HG02610 (cell line): ENCODE results near the gene CABP2.
"Not testable (repeated sequence)": the region's sequence is repeated elsewhere in the genome, so short reads cannot be mapped to it uniquely, and the experiment has no call there.

Experiments
- ATAC-seq: cut with Tn5 transposase; IDR thresholded peaks from one replicate; pipeline ENCODE4 v1.9.1; 2021; ENCODE audit warnings: mild to moderate bottlenecking, moderate library complexity; ENCODE audit not compliant: unreplicated experiment

Gene CABP2

DNA sequence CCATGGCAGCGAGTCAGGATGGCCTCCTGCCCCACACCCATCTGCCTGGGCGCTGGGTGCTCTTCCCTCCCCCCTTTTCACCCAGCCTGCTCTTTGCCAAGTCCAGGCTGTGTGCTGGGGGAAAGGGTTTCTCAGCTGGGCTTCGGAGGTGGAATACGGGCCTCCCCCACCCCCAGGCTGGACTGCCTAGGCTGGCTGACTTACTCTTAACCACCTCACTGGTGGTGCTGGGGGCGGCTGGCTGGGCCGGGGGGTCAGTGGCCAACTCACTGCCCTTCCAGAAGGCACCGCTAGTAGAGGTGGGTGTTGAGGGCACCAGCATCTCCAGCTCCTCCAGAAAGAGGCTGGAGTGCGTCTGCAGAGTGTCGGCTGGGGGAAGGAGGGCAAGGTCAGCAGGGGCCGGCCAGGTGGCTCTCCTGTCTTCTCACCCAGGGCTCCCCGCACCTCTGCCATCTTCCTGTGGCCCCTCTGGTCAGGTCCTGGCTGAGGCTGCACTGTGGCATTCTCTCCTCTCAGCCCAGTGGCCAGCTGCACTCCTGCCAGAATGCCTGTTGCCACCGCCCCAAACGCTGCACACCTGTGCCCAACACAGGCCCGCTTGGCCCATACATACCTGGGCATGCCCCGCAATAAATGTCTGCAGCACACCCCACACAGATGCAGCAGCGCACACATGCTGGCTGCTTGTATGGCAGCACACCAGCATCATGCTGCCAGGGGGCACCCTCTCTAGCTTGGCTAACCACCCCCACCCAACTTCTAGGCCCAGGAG lies 27.8 kb downstream of the CABP2 start:
- ATAC-seq, result no peak

- no peak for ATAC-seq
These were observed 28.6 kb downstream of the CABP2 start for GRCh38 chr11:67494371-67495233.

DNA sequence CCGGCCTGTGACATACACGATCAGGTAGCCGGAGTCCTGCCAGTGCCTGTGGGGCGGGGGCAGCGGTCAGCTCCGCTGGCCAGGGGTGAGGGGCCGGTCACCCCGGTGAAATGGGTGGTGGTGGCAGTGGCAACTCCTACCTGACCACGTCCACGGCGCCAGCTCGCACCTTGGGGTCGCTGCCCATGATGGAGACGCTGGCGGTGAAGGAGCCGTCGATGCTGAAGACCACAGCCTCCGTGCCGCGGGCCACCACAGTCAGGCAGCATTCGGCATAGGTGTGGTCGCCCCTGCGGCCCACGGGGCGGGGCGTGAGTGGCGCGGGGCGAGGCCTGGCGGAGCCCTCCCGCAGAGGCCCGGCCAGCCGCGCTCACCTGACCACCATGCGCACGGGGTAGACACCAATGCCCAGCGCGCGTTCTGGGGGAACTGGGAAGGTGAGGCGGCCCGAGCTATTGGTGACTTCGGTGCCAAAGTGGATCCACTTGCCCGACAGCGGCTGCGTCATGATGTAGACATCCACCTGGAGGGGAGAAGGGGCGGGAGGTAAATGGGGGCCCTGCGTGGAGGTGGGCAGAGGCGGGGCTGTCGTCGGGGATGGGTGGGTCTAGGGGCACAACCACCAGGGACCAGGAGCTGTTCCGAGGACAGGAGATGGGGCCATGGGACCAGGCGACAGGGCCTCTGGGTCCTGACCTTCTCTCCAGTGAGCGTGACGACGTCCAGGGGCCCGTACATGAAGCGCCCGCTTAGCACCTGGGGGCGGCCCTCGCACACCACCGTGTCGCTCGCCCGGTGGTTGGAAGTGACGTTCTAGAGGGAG lies 29.5 kb downstream of the CABP2 start:
- ATAC-seq, result no peak

DNA sequence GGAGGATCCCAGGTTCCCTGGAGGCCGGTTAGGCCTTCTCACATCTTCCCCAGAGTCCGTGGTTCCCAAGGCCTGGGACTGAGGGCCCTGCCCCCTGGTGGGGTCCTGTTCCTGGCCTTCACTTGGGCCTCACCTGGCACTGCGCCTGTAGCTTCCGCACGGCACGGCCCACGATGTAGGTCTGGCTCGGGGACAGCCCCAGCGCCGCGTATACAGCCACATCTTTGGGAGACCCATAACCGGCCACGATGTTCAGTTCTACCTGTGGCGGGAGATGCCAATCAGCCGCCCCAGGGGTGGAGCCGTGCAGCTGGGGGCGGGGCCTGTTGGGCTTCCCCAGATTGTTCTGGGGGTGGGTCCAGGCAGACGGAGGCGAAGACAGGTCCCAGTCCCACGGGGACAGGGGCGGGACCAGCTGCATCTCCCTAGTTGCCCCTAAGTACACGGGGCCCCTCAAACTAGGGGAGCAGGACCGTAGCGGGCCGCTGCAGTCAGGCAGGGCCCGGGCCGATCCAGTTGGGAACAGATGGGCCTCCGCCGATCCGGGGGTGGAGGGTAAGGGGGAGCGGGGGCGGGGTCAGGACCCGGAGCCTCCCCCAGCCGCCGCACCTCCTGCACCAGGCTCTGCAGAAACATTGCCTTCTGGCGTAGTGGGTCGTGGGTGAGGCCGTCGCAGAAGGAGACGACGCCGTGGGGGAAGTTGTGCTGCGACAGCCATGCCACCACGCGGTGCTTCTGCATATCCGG lies 30.3 kb downstream of the CABP2 start:
- no peak for ATAC-seq

DNA sequence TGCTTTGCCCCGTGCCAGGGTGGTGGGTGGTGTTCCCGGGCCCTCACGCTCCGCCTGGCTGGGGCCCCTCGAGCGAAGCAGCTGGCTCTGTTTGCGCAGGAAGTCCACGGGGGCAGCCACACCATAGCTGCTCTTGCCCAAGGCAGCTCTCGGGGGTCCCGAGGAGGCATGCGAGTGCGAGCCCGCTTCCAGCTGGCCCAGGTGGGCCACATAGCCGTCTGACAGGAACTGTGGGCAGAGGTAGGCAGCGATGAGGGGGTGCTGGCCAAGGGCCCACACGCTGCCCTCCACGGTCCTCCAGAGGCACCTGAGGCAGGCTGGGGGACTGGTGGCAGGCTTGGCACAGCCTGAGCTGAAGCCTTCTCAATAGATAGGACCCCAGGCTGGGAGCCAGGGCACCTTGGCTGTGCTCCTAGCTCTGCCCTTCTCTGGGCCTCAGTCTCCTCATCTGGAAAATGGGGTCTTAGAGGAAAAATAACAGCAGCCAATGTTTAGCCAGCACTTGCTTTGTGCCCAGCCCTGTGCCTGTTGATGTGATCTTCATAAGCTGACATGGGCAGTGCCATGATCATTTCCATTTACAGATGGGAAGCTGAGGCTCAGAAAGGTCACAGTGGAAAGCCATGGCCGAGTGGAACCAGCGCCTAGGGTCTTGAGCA lies 31.0 kb downstream of the CABP2 start:
- no peak for ATAC-seq

- ATAC-seq, result no peak
These were observed 31.8 kb downstream of the CABP2 start for GRCh38 chr11:67491276-67492068.

DNA sequence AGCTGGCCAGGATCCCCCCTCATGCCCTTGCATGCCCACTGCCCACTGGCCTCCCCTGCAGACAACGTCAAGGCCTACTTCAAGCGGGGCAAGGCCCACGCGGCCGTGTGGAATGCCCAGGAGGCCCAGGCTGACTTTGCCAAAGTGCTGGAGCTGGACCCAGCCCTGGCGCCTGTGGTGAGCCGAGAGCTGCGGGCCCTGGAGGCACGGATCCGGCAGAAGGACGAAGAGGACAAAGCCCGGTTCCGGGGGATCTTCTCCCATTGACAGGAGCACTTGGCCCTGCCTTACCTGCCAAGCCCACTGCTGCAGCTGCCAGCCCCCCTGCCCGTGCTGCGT lies 32.5 kb downstream of the CABP2 start:
- ATAC-seq, result no peak

DNA sequence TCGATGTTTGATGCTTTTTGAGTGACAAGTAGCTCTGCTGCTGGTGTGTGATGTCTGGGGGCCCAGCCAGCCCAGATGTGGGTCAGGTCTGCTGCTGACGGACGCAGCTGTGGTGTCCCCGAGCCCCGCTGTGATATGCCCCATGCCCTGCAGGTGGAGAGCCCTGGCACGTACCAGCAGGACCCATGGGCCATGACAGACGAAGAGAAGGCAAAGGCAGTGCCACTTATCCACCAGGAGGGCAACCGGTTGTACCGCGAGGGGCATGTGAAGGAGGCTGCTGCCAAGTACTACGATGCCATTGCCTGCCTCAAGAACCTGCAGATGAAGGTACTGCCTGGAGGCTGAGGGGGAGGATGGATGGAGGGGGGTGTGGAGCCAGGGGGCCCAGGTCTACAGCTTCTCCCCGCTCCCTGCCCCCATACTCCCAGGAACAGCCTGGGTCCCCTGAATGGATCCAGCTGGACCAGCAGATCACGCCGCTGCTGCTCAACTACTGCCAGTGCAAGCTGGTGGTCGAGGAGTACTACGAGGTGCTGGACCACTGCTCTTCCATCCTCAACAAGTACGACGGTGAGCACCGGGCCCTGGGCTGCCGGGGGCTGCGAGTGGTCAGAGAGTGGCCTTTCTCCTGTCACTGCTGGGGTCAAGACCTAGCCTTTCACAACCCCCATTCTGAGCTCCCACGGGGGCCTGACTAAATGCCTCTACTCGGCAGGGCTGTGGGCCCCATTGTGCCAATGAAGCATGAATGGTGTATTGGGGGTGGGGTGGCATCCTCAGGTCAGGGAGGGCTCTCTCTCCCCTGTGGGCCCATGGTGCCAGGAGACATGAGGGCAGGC lies 33.1 kb downstream of the CABP2 start:
- no peak for ATAC-seq

DNA sequence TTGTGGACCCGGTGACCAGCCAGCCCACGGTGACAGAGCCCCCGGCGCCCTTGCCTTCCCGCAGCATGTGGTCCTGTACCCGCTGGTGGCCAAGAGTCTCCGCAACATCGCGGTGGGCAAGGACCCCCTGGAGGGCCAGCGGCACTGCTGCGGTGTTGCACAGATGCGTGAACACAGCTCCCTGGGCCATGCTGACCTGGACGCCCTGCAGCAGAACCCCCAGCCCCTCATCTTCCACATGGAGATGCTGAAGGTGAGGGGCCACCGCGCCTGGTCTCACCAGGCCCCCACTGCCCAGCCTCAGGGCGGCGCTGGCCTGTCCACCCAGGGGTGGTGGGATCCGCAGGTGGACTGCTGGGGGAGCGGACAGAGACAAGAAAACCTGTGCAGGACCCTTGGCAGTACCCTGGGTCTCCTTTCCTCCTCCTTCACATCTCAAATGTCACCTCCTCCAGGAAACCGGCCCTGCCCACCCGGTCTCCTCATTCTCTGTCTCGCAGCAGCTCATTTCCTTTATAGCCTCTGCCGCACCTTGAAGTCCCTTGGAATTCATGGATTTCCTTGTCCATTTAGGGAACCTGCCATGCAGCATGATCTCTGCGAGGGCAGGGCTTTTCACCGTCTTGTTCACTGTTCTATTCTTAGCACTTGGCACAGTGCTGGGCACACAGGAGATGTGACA lies 33.9 kb downstream of the CABP2 start:
- no peak for ATAC-seq

DNA sequence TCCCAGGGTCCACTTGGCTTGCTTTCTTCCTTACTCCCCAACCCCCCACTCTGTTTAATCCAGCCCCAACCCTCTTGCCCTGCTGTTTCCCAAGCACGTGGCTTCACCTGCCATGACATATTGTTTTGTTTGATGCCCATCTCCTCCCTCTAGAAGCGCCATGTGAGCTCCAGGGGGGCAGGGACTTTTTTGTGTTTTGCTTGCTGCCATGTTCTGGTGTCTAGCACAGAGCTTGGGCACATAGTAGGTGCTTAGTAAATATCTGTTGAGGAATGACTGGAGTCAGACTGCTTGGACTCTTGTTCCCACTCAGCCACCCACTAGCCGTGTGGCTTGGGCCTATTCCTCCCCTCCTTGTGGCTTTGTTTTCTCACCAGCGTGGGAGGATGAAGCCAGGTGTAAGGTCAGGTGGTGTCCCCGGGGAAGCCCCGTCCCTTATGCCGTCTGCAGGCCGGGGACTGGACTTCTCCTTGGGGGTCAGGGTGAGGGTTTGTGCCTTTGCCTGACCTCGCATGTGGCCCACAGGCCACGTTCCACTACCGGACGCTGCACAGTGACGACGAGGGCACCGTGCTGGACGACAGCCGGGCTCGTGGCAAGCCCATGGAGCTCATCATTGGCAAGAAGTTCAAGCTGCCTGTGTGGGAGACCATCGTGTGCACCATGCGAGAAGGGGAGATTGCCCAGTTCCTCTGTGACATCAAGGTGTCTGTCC lies 36.6 kb downstream of the CABP2 start:
- ATAC-seq, result no peak

GRCh38 chr11:67485873-67486361 lies 37.3 kb downstream of the CABP2 start:
- not testable (repeated sequence) for ATAC-seq

DNA sequence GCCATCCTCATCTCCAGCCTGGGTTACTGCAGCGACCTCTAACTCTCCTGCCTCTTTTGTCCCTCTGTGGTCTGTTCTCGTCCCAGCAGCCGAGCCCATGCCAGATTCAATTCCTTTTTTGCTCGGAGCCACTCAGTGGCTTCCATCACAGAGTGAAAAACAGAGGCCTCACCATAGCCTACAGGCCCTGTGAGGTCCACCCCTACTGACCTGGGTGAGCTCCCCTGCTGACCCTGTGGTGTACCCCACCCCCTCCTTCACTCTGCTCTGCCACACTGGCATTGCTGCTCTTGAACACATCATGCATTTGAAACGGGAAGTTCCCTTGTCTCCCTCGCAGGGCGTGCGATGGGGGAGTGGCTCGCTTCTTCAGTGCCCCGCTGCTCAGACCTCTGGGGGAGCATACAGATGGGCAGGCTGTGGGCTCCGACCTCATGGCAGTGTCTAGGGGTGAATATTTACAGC lies 38.4 kb downstream of the CABP2 start:
- ATAC-seq, result no peak

GRCh38 chr11:67483831-67484665 lies 39.2 kb downstream of the CABP2 start:
- ATAC-seq, result no peak

GRCh38 chr11:67482827-67483798 lies 40.1 kb downstream of the CABP2 start, which contains the start of gene AIP:
TSS of gene AIP (plus strand) at chr11:67483026. CDS start at chr11:67483159, 133 bp downstream.
- peak; percentile 70 for ATAC-seq
